Fibroblast of upper back skin (primary cell): ENCODE measurements around the gene GRP.
"Not testable (repeated sequence)": the region's sequence is repeated elsewhere in the genome, so short reads cannot be mapped to it uniquely, and the experiment has no call there.

Experiments
- DNase-seq: peaks from one replicate; pipeline ENCODE4 v3.0.0-alpha.2; 2013

The GRP gene

DNA sequence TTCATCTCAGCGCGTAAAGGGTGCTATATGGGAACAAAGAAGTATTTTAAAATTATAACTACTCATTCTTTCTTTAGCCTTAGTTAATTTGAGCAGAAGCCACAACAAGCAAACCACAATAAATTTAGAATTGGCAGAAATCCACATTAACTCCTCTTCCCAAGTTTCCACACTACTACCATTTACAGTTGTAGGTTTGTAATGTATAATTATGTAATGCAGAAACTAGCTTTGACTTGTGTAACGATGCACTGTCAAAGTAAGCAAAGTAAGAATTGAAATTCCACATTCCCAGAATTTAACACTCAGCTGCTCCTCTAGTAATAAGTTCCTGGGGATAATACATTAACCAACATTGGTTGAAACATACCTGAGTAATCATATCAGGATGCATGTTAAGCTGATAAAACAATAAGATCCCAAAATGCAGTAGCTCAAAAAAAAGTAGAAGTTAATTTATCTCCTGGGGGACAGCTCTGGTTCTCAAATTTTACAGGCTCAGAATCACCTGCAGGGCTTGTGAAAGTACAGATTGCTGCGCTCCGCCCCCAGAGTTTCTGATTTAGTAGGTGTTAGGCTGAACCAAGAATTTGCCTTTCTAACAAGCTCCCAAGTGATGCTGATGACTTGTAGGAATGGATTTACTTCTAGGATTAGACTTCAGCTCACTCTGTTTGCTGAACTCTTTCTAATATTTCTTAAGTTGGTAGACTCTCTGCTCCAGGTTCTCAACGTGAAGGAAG lies 9.9 kb downstream of the GRP start:
- peak; percentile 11 for DNase-seq

DNA sequence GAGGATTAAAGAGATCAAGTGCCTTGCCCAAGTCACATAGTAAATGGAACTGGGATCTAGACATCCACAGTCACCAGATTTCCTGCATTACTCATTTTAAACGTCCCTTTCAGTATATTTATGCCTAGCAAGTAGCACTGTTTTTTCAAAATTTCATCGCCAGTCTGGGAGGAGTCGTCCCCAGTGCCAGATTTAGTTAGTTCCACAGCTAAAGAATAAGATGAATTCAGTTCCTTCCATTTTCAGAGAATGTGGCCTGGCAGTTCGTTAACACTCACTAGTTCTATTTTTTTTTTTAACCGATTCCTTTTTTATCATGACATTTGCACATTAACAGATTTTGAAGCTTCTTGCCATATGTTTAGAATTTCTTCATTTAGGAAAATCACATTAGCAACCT lies 11.2 kb downstream of the GRP start:
- no peak for DNase-seq

DNA sequence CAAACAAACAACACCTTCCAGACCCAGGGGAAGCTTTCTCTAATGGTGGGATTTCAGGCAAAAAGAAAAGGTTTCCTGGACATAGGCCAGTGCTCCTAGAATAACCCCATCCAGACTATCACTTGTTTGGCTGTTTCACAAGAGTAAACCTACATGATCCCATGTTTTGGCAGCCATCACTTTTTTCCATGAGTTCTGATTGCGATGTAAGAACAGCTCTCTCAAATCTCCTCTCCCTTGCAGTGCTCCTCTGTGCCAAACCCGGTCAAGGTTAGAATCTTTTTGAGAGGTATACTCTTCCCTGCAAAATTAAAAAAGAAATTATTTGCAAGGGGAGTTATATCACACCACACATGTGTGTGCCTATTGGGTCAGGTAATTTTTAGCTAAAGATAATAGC lies 11.9 kb downstream of the GRP start:
- DNase-seq, result no peak

DNA sequence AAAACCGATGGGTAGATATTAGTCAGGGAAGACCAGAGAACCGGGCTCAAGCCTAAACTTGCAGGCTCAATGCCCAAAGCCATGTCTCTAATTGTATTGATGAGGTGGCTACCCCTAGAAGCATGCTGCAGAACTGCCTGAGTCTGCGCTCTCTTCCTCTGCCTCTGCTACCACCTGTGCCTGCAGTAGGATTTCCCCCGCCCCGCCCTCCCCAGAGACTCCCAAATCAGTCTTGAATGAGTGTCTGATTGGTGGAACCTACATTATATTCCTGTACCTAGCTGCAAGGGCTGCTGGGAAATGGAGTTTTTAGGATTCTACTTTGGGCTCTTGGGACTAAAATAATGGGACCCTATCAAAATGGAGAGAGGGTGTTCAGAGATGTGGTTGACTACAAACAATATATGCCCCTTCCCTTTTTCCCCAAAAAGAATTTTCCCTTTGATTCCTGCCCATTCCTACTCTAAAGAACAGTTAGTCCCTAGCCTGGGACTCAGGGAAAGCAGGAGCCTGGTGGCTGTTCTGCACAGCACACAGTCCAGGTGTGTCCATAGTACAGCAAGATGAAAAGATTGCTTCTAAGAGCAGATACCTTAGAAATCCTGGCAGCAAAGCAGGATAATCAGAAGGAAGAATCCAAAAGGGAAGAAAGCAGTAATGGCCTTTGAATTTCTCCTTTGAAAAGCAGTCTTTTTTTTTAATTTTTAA lies 12.5 kb downstream of the GRP start:
- DNase-seq, result no peak

DNA sequence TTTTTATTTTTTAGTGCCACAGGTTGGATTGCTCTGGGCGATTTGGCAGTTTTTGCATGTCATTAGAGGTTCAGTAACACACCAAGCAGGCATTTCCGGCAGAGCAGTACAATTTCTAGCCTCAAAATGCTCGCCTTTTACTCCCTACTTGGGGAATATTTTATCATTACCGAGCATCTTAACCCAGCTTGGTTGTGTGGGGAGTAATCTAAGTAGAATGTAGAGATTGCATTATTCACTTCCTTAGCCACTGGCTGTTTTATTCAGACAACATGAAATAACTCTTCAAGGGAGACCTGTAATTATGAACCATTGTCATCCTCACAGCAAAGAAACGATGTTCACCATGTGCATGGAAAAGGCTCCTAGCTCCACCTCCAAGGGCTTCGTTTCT lies 13.1 kb downstream of the GRP start:
- DNase-seq, result peak; percentile 52

DNA sequence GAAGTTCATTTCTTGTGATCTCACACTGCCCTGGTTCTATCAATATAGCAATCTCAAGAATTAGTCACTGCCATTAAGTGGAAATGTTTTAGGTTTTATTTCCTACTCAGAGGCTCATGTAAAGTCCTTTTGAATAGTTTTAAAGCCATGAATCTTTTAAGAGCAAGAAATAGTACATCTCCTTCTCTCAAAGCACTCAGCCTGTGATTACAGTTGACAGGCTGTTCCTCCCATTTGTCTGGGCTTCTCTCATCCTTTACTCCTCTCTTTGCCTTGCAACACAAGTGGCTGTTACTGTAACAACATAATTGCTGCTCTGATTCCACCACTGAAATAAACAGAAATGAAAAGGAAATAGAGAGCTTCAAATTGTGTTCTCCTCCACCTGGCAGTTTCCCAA lies 18.4 kb downstream of the GRP start:
- peak; percentile 5 for DNase-seq

DNA sequence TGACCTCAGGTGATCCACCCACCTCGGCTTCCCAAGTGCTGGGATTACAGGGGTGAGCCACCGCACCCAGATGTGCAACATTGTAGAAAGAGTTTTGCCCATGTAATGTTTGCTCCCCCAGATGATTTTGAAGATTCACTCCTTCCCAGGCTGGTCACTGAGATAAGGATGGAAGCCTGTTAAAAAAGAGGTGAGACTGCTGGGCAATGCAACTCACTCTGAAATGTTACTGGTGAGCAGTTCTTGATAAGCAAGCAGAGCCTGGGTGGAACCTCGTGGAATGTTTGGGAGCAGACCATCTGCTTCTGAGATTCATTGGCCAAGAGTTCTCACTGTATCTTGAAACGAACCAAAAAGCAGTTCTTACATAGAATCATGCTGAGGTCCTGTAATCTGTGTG lies 19.7 kb downstream of the GRP start:
- DNase-seq, result no peak

DNA sequence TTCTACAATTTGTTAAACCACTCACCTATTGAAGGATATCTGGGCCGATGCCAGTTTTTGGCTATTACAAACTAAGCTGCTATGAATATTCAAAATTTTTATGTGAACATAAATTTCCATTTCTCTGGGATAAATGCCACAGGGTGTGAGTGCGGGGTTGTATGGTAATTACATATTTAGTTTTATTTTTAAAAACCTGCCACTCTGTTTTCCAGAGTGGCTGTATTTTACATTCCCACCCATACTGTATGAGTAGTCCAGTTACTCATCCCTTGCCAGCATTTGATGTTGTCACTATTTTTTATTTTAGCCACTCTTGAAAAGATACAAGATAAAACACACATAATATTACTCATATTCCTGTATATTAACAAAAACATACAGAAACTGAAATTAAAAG lies 22.9 kb downstream of the GRP start:
- no peak for DNase-seq

DNA sequence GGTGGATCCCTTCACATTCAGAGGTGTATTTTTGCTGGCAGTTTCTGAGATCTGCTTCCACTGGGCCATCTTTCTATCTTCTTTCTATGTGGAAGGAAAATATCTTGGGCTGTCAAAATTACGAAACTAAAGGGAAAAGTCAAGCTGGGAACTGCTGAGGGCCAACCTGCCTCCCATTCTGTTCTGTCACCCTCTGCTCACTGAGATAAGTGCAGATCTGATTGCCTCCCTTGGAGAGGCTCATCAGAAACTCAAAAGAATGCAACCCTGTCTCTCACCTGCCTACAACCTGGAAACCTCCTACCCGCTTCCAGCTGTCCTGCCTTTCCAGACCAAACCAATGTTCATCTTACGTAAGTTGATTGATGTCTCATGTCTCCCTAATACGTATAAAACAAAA lies 26.8 kb downstream of the GRP start:
- DNase-seq, result no peak

DNA sequence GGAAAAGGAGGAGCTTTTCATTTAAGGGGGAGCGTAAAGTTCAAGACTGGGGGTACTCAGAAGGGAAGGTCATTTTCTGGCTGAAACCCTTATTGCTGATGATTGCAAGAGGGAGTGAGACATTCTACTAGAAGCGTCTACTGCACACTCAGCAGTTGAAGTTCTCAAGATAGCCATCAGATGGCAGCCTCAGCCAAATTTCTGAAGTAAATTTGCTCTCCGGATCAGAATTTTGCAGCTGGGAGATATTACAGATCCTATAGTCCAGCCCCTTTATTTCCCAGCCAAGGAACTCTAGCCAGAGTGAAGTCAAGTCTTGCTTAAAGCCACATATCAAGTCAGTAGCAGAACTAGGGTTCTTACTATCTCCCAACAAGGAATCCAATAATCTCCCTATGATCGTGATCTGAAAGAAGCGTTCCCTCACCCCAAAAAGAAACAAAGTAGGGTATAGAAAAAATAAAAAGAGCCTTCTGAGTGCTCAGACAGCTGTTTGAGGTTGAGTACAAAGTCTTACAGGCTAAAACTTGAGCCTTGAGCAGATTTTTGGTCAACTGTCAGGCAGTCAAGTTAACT lies 29.3 kb downstream of the GRP start:
- DNase-seq, result peak; percentile 85

DNA sequence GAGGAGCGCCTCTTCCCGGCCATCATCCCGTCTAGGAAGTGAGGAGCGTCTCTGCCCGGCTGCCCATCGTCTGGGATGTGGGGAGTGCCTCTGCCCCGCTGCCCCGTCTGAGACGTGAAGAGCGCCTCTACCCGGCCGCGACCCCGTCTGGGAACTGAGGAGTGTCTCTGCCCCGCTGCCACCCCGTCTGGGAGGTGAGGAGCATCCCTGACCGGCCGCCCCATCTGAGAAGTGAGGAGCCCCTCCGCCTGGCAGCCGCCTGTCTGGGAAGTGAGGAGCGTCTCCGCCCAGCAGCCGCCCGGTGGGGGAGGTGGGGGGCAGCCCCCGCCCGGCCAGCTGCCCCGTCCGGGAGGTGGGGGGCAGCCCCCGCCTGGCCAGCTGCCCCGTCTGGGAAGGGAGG lies 35.5 kb downstream of the GRP start:
- not testable (repeated sequence) for DNase-seq

DNA sequence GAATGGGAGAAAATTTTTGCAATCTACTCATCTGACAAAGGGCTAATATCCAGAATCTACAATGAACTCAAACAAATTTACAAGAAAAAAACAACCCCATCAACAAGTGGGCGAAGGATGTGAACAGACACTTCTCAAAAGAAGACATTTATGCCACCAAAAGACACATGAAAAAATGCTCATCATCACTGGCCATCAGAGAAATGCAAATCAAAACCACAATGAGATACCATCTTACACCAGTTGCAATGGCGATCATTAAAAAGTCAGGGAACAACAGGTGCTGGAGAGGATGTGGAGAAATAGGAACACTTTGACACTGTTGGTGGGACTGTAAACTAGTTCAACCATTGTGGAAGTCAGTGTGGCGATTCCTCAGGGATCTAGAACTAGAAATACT lies 41.9 kb downstream of the GRP start:
- not testable (repeated sequence) for DNase-seq

DNA sequence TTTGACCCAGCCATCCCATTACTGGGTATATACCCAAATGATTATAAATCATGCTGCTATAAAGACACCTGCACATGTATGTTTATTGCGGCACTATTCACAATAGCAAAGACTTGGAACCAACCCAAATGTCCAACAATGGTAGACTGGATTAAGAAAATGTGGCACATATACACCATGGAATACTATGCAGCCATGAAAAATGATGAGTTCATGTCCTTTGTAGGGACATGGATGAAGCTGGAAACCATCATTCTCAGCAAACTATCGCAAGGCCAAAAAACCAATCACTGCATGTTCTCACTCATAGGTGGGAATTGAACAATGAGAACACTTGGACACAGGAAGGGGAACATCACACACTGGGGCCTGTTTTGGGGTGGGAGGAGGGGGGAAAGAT lies 42.3 kb downstream of the GRP start:
- not testable (repeated sequence) for DNase-seq

DNA sequence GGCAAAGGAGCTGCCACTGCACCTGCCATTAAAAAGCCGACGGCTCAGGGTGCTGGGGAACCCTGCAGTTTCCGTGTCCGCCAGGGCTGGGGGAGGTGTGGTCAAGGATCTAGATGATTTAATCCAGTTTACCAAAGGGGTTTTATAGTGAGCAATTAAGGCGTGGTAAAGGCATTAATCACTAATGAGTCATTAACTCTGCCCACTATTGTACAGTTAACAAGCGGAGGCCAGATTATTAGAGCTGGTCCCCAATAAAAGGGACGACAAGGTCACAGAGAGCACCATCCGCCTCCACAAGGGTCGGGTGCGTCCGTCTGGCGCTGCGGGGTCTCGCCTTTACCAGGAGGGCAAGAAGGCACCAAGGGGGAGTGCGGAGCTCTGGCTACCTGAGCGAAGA lies 43.7 kb downstream of the GRP start:
- DNase-seq, result no peak

DNA sequence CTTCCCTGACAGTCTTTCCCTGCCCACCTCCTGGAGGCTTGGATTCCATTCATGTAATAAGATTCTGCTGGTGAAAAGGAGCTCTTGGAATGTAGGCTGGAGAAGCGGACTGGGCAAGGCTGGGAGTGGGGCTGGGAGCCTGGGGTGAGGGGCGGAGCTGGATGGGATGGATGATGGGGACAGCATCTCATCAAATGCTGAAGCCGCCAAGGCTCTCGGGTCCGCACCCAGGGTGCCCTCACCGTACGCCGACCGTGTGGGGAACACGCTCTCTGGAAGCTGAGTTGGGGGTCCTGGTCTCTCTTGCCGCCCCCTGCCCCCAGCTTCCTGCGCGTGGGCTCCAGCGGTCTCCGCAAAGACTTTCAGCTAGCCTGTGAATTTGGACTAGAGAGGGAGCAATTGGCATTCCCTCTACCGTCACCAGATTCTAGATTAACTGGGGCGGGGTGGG lies 44.2 kb downstream of the GRP start:
- no peak for DNase-seq

DNA sequence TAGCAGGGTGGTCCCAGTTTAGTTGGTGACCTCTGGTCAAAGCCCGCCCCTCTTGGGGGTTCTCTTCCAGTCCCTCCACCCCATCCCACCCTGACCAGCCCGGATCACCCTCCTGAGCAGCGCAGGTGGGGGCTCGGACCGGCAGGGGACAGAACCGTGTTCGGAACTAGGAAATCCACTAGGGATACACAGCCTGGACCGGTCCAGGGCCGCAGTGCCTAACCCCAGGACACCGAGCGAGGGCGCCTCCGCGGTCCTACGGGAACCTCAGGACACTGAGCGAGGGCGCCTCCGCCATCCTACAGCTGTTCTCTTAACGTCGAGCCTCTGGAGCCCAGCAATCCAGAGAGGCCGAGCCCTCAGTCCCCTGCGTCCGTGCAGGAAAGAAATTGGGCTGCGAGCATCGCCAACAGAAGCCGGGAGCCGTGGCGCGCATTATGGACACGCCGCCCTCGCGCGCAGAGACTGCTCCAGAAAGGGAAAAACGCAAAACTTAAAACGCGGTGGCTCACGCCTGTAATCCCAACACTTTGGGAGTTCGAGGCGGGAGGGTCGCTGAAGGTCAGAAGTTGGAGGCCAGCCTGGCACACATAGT lies 44.8 kb downstream of the GRP start:
- DNase-seq, result no peak

DNA sequence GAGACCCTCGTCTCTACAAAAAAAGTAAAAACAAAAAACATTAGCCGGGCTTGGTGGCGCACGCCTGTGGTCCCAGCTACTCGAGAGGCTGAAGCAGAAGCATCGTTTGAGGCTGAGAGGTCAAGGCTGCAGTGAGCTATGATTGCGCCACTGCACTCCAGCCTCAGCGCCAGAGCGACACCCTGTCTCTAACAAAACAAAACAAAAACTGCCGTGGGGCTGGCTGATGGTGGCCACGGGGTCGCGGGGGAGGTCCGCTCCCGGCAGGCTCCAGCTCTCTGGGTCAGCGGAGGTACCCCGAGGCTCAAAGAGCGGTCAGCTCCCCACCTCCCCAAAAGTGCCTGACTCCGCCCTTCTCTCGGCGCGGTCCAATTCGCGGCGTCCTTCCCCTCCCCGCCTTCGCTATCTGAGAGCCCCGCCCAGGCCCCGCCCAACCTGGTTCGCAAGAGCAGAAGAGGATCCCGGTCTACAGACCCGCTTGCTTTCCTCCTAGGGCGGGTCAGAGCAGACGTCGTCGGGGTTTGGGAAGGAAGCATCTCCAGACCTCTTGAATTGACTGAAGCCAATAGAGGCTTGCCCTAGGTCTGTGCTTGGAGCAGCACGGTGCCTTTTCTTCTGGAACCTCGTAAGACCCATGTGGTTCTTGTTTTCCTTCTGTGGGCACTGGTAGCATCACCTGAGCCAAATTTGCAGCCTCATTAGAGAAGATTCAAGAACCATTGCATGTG lies 45.5 kb downstream of the GRP start:
- no peak for DNase-seq

DNA sequence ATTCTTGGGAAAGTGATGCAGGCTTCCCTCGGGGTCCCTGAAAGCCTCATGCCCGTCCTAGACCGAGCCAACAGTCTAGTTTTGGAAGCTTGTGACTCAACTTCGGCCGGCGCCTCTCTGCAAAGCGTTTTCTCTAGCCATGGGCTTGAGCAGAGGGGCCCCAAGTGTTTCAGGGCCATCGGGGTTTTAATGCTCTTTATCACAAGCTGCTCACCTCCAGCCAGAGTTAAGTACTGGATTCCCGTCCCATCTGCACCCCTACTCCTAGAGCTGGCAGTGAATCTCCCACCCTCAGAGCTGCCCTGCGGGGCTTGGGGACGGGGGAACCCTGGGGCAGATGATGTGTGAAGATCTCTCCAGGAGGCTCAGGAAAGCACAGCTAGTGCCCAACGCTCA lies 46.0 kb downstream of the GRP start:
- DNase-seq, result no peak

DNA sequence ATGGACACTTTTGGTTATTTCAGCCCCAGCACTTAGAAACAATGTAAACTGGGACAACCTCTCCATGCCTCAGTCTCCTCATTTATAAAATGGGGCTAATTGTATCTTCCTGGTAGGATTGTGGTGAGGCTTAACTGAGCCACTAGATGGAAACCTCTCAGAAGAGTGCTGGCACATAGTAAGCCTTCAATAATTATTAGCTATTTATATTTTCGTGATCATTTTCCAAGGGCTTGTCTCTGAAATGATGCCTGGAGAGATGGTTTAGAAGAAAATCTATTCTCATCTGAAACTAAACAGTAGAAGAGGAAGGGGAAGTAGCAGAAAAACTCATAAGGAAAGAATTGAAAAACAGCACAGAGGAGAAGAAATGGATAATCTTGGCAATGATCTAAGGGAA lies 46.5 kb downstream of the GRP start:
- no peak for DNase-seq

DNA sequence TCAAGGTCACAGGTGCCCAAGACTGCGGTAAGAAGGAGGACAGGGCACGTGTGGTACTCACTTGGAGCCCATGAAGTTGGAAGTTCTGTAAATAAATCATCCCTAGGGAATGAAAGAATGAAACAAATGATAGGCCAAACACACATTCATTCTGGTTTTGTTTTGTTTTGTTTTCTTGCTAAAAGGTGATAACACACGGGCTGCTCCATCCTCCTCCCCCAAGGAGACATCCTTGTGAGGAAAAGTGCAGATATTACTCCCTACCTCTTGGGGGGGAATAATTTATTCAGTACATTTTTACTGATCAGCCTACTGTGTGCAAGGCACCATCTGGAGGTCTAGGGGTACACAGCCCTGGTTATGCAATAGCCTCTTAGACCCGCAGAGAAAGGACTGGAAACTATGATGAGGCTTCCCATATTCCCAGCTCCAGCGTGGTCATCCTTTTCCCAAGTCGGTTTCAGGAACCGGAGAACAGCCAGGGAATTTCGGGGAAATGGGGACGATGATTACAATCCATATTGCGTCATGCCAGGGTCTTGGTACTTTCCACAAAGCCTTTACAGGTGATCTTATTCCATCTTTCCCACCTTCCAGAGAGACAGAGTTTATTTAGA lies 47.0 kb downstream of the GRP start:
- DNase-seq, result no peak

DNA sequence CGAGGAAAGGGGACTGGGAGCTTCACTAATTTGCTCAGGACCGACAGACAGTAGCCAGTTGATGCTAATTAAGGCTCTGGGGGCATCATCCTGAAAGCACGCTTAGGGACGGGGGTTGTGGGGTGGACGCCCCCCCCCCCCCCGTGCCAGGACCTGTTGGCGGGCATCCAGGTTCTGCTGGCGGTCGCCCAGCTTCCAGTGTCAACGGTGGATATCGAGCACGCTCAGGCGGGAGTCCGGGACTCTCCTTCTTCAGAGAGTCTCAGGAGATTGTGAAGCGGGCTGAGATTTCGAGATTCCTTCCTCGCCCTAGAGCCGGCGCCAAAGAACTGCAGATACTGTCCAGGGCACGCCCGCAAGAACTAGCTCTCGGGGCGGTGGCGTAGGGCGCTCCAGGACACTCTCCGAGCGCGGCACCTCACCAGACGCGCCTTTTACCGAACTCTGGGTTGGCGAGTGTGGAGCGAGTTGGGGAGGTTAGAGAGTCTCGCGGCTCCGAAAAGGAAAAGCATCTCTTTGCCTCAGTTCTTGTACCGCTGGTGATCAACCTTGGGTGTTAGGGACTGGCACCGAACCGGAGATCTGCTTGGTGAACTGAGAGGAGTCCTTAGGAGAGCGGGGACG lies 47.7 kb downstream of the GRP start:
- no peak for DNase-seq

DNA sequence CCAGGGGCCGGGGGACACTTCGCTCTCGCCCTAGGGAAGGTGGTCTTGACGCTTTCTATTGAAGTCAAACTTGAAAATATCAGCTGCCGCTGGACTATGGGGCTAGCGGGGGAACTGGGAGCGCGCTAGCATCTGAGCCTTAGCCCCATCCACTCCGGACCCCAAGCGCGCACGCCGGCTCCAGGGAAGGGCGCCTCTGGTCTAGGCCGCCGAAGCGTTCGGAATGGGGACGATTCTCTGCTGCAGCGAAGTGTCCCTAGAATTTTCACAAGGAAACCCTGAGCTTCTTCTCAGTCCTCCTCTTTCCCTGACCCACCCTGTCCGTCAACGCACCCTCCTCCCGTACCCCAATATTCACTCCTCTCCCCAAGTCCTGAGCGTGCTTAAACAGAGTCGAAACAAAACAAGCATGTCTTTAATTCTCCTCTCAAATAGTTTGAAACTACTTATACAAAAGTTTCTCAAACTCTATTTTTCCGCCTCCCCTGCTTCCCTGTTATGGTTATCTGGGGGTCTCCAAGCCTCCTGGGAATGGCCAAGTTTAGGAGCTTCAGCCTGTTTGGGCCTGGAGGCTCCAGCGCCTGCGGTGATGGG lies 48.3 kb downstream of the GRP start:
- no peak for DNase-seq
